Neural progenitor cell (in vitro differentiated cells): Measurements from ENCODE around the gene APLF.
"Not testable (repeated sequence)": the region's sequence is repeated elsewhere in the genome, so short reads cannot be mapped to it uniquely, and the experiment has no call there.

Experiments used
- EZH2 ChIP-seq: fragments of 200-600 bp; sonication (generic); IDR thresholded peaks from 2 replicates; pipeline ENCODE4 v1.6.1; 2017; ENCODE audit warnings: antibody characterized with exemption, mild to moderate bottlenecking, moderate library complexity
- EZH2phosphoT487 ChIP-seq: fragments of 200-600 bp; sonication (generic); IDR thresholded peaks from 2 replicates; pipeline ENCODE4 v1.6.1; 2017; ENCODE audit warnings: antibody characterized with exemption
- TF ChIP-seq, protein P1 (sequence below): fragments of 200-600 bp; sonication (generic); IDR thresholded peaks from 2 replicates; pipeline ENCODE4 v1.5.1; 2017; ENCODE audit warnings: antibody characterized with exemption, mild to moderate bottlenecking

DNA sequence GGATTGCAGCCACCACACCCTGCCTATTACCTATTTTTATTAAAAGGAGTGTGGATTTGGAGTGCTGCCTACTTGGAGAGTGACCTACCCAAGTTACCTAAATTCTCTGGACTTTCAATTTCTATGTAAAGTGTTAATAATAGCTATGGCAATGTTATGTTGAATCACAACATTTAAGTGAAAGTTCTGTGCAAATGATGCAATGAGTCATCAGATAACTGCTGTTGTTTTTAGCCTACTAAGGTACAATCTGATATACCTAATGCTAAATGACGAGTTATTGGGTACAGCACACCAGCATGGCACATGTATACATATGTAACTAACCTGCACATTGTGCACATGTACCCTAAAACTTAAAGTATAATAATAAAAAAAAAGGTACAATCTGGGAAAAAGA lies 21.2 kb downstream of the APLF start:
- TF ChIP-seq, protein P1, sequence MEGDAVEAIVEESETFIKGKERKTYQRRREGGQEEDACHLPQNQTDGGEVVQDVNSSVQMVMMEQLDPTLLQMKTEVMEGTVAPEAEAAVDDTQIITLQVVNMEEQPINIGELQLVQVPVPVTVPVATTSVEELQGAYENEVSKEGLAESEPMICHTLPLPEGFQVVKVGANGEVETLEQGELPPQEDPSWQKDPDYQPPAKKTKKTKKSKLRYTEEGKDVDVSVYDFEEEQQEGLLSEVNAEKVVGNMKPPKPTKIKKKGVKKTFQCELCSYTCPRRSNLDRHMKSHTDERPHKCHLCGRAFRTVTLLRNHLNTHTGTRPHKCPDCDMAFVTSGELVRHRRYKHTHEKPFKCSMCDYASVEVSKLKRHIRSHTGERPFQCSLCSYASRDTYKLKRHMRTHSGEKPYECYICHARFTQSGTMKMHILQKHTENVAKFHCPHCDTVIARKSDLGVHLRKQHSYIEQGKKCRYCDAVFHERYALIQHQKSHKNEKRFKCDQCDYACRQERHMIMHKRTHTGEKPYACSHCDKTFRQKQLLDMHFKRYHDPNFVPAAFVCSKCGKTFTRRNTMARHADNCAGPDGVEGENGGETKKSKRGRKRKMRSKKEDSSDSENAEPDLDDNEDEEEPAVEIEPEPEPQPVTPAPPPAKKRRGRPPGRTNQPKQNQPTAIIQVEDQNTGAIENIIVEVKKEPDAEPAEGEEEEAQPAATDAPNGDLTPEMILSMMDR: not testable (repeated sequence)
- TF ChIP-seq EZH2, EZH2phosphoT487: not testable (repeated sequence)
